Cardiac atrium fibroblast (primary cell): ENCODE data around the gene CWC27. TPM values are rescaled to one million over a fixed set of nuclear protein-coding genes. Genes with fewer than 3 reads are reported as not detected.

ENCODE experiments used
- total RNA-seq: library from RNA; depleted of rRNA; stranded (reverse); fragments of >200 nt; gene quantifications from 2 replicates; pipeline ENCODE4 v1.2.3, GENCODE V29; 2015

The CWC27 gene, protein sequence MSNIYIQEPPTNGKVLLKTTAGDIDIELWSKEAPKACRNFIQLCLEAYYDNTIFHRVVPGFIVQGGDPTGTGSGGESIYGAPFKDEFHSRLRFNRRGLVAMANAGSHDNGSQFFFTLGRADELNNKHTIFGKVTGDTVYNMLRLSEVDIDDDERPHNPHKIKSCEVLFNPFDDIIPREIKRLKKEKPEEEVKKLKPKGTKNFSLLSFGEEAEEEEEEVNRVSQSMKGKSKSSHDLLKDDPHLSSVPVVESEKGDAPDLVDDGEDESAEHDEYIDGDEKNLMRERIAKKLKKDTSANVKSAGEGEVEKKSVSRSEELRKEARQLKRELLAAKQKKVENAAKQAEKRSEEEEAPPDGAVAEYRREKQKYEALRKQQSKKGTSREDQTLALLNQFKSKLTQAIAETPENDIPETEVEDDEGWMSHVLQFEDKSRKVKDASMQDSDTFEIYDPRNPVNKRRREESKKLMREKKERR
- 7.9 and 9.7 TPM in 2 replicates for total RNA-seq

GRCh38 chr5:64768358-64769312 is at the start of gene CWC27, which contains the start of gene SREK1IP1:
CWC27 (plus strand) TSS chr5:64768930; CDS start chr5:64769147, 217 bp downstream.
SREK1IP1 (minus strand) TSS chr5:64768691; CDS start chr5:64768517, 174 bp downstream.

Other genes starting within 250 kb of the CWC27 start
- gene SHISAL2B, start 78.4 kb upstream of the CWC27 start, total RNA-seq = not detected in 2 replicates
- 2.9 and 13.8 TPM in 2 replicates for gene SREK1IP1, start 239 bp upstream of the CWC27 start, total RNA-seq